Naive thymus-derived CD4-positive, alpha-beta T cell (primary cell): ENCODE results near the gene FBXW5. TPM values are rescaled to one million over a fixed set of nuclear protein-coding genes. Genes with fewer than 3 reads are reported as not detected.

Experiments used
- ATAC-seq: fragments of 150-1000 bp; cut with Tn5 transposase; 2 replicates; pipeline ENCODE4 v1.10.0; 2021; ENCODE audit warnings: mild to moderate bottlenecking, moderate library complexity
- CTCF ChIA-PET: fragments of 350-600 bp; sonication (Branson Sonifier 250); formaldehyde crosslinking; loops from one replicate; lab custom pipeline; 2021; ENCODE audit warnings: antibody characterized with exemption; lab: Charles Lee
- POLR2A ChIA-PET: fragments of 350-600 bp; sonication (Branson Sonifier 250); formaldehyde crosslinking; loops from one replicate; lab custom pipeline; 2021; ENCODE audit warnings: antibody characterized with exemption, inconsistent platforms; lab: Charles Lee
- DNase-seq, 9 donors: peaks; one replicate each; pipeline versions ENCODE4 v3.0.0 to v3.0.0-alpha.2; 2020 to 2022; ENCODE audit warnings: mixed read lengths in 1 of 9
- H3K27ac ChIP-seq: one replicate; pipeline ENCODE4 v1.7.0; 2013; ENCODE audit warnings: mild to moderate bottlenecking, low read depth, low read length, moderate library complexity
- H3K27me3 ChIP-seq, 2 donors: one replicate each; pipeline ENCODE4 v1.7.0; 2013; ENCODE audit warnings: low read length in 2 of 2, mild to moderate bottlenecking in 2 of 2, moderate library complexity in 2 of 2; ENCODE audit not compliant: control insufficient read depth in 2 of 2, insufficient read depth in 2 of 2
- H3K36me3 ChIP-seq, 3 experiments: 1 replicate in 2 of 3; 2 replicates in 1 of 3; pipeline ENCODE4 v1.7.0; 2013; ENCODE audit warnings: low read length in 3 of 3, mild to moderate bottlenecking in 3 of 3, moderate library complexity in 1 of 3; ENCODE audit not compliant: insufficient read depth in 3 of 3, control insufficient read depth in 2 of 3
- H3K4me1 ChIP-seq, 2 donors: one replicate each; pipeline ENCODE4 v1.7.0; 2013; ENCODE audit warnings: low read length in 2 of 2, mild to moderate bottlenecking in 2 of 2, moderate library complexity in 1 of 2; ENCODE audit not compliant: control insufficient read depth in 2 of 2, insufficient read depth in 2 of 2
- H3K4me3 ChIP-seq: 2 replicates; pipeline ENCODE4 v1.7.0; 2013; ENCODE audit warnings: mild to moderate bottlenecking, low read length
- H3K9me3 ChIP-seq, 3 experiments: 1 replicate in 2 of 3; 2 replicates in 1 of 3; pipeline ENCODE4 v1.7.0; 2013; ENCODE audit warnings: low read length in 3 of 3; ENCODE audit not compliant: control insufficient read depth in 2 of 3
- H3K27ac Mint-ChIP-seq, 9 donors: one replicate each; pipeline ENCODE4 v1.8.0; 2020 to 2022; ENCODE audit warnings: mixed read lengths in 9 of 9, mild to moderate bottlenecking in 8 of 9, moderate library complexity in 5 of 9, inconsistent platforms in 2 of 9
- H3K27me3 Mint-ChIP-seq, 5 donors: one replicate each; pipeline ENCODE4 v1.8.0; 2021 to 2022; ENCODE audit warnings: mixed read lengths in 5 of 5, mild to moderate bottlenecking in 1 of 5
- H3K36me3 Mint-ChIP-seq, 5 donors: one replicate each; pipeline ENCODE4 v1.8.0; 2020 to 2022; ENCODE audit warnings: mixed read lengths in 5 of 5, mild to moderate bottlenecking in 3 of 5, inconsistent platforms in 1 of 5
- H3K4me1 Mint-ChIP-seq, 7 donors: one replicate each; pipeline ENCODE4 v1.8.0; 2020 to 2022; ENCODE audit warnings: mixed read lengths in 7 of 7, mild to moderate bottlenecking in 3 of 7, inconsistent platforms in 1 of 7
- H3K4me3 Mint-ChIP-seq, 10 donors: one replicate each; pipeline ENCODE4 v1.8.0; 2020 to 2022; ENCODE audit warnings: mild to moderate bottlenecking in 10 of 10, mixed read lengths in 10 of 10, moderate library complexity in 6 of 10, inconsistent platforms in 2 of 10
- H3K9me3 Mint-ChIP-seq, 11 donors: one replicate each; pipeline ENCODE4 v1.8.0; 2020 to 2022; ENCODE audit warnings: mixed read lengths in 11 of 11, mild to moderate bottlenecking in 4 of 11, inconsistent platforms in 1 of 11, moderate library complexity in 1 of 11
- intact Hi-C, 2 donors: fragments of 100-400 bp; cut with micrococcal nuclease; formaldehyde crosslinking; loops; one replicate each; pipeline ENCODE4 v1.15.1; 2023
- polyA plus RNA-seq, 2 donors: library from polyadenylated mRNA; unstranded; fragments of 300-500 nt; fragmentation: Illumina TruSeq; gene quantifications; one replicate each; pipeline ENCODE4 v1.2.3, GENCODE V29; 2021
- total RNA-seq, 6 experiments: library from RNA in 5 of 6; stranded (reverse) in 5 of 6; gene quantifications; 1 replicate in 5 of 6; 2 replicates in 1 of 6; pipeline ENCODE4 v1.2.3 and lab custom pipeline; 2021 to 2026

Gene FBXW5
- total and polyA plus RNA-seq, 7 experiments from 2014 or later, result 54.3 to 113 (median 94.5) TPM

GRCh38 chr9:136955202-136955942, 10.8 kb upstream of the FBXW5 start:
- Histone ChIP-seq H3K27me3 (no peaks in the 10 kb centered on the region), H3K36me3 (no peaks in the 10 kb centered on the region), H3K27ac (no peak overlapping the region), H3K4me1 (peaks cover 0 to 28% of the 10 kb centered on the region in 2 donors), H3K4me3 (no peak overlapping the region), H3K9me3 (no peaks in the 10 kb centered on the region)
- ATAC-seq (no peak), DNase-seq (no peak)
- intact Hi-C loops, result no loop called here
- H3K36me3 Mint-ChIP-seq, result no peaks in the 10 kb centered on the region
- no peaks in the 10 kb centered on the region for H3K27me3 Mint-ChIP-seq
- POLR2A ChIA-PET, result no interaction called here
- no peak overlapping the region for H3K4me3 Mint-ChIP-seq
- H3K27ac Mint-ChIP-seq, result no peak overlapping the region
- H3K4me1 Mint-ChIP-seq, result peaks cover 0 to 15% (median 4%) of the 10 kb centered on the region in 7 donors
- CTCF ChIA-PET, result no interaction called here
- H3K9me3 Mint-ChIP-seq, result peaks cover 0 to 7% (median 0%) of the 10 kb centered on the region in 11 donors

- H3K27ac Mint-ChIP-seq, result peak overlapping the region in 1 of 9 donors; percentile 7
- peaks cover 0 to 12% (median 0%) of the 10 kb centered on the region in 7 donors for H3K4me1 Mint-ChIP-seq
- no peak overlapping the region for H3K27ac ChIP-seq
- H3K36me3 ChIP-seq, result no peaks in the 10 kb centered on the region
- H3K4me3 ChIP-seq, result no peak overlapping the region
- no peaks in the 10 kb centered on the region for H3K27me3 Mint-ChIP-seq
- DNase-seq (no peak), ATAC-seq (no peak)
- peaks cover 0 to 7% (median 0%) of the 10 kb centered on the region in 11 donors for H3K9me3 Mint-ChIP-seq
- peak overlapping the region in 1 of 10 donors; percentile 25 for H3K4me3 Mint-ChIP-seq
- H3K9me3 ChIP-seq, result no peaks in the 10 kb centered on the region
- intact Hi-C loops, result loop anchor here in 1 of 2 donors (5.0 kb wide), 1 partner anchor 38 kb away; the partner anchor contains the start of gene PAXX
- CTCF ChIA-PET, result interaction anchor here (0.9 kb wide), 1 partner anchor 74 kb away, joined by 3 read pairs; no protein-coding TSS in a partner anchor
- no peaks in the 10 kb centered on the region for H3K27me3 ChIP-seq
- H3K36me3 Mint-ChIP-seq, result no peaks in the 10 kb centered on the region
- POLR2A ChIA-PET, result no interaction called here
- peaks cover 0 to 24% of the 10 kb centered on the region in 2 donors for H3K4me1 ChIP-seq
Observed at GRCh38 chr9:136954270-136955083, 9.9 kb upstream of the FBXW5 start.

- H3K27ac Mint-ChIP-seq, result no peak overlapping the region
- H3K27me3 Mint-ChIP-seq, result no peaks in the 10 kb centered on the region
- peaks cover 0 to 12% (median 0%) of the 10 kb centered on the region in 7 donors for H3K4me1 Mint-ChIP-seq
- Histone ChIP-seq H3K27me3 (no peaks in the 10 kb centered on the region), H3K4me3 (no peak overlapping the region), H3K4me1 (peaks cover 0 to 18% of the 10 kb centered on the region in 2 donors), H3K36me3 (no peaks in the 10 kb centered on the region), H3K27ac (no peak overlapping the region), H3K9me3 (no peaks in the 10 kb centered on the region)
- no peaks in the 10 kb centered on the region for H3K36me3 Mint-ChIP-seq
- ChIA-PET POLR2A (no interaction called here), CTCF (interaction anchor here (0.9 kb wide), 1 partner anchor 75 kb away, joined by 3 read pairs; no protein-coding TSS in a partner anchor)
- DNase-seq (no peak), ATAC-seq (no peak)
- peaks cover 0 to 7% (median 0%) of the 10 kb centered on the region in 11 donors for H3K9me3 Mint-ChIP-seq
- H3K4me3 Mint-ChIP-seq, result no peak overlapping the region
- intact Hi-C loops, result loop anchor here in 1 of 2 donors (5.0 kb wide), 1 partner anchor 38 kb away; the partner anchor contains the start of gene PAXX
Observed at GRCh38 chr9:136953771-136954269, 9.3 kb upstream of the FBXW5 start.

- Mint-ChIP-seq H3K4me3 (no peak overlapping the region), H3K27ac (no peak overlapping the region), H3K4me1 (peaks cover 0 to 11% (median 0%) of the 10 kb centered on the region in 7 donors), H3K27me3 (no peaks in the 10 kb centered on the region), H3K36me3 (no peaks in the 10 kb centered on the region), H3K9me3 (peaks cover 0 to 7% (median 0%) of the 10 kb centered on the region in 11 donors)
- no peak overlapping the region for H3K27ac ChIP-seq
- H3K4me3 ChIP-seq, result no peak overlapping the region
- H3K4me1 ChIP-seq, result peaks cover 0 to 11% of the 10 kb centered on the region in 2 donors
- DNase-seq (peak in 1 of 9 donors; percentile 7), ATAC-seq (no peak)
- ChIA-PET POLR2A (interaction anchor here (0.6 kb wide), 1 partner anchor 106 kb away, joined by 3 read pairs; no protein-coding TSS in a partner anchor), CTCF (interaction anchor here (0.9 kb wide), 1 partner anchor 76 kb away, joined by 3 read pairs; no protein-coding TSS in a partner anchor)
- H3K27me3 ChIP-seq, result no peaks in the 10 kb centered on the region
- intact Hi-C loops, result loop anchor here in 1 of 2 donors (5.0 kb wide), 1 partner anchor 39 kb away; the partner anchor contains the start of gene PAXX
- no peaks in the 10 kb centered on the region for H3K36me3 ChIP-seq
- no peaks in the 10 kb centered on the region for H3K9me3 ChIP-seq
Observed at GRCh38 chr9:136952876-136953770, 8.6 kb upstream of the FBXW5 start.

- Mint-ChIP-seq H3K4me1 (peaks cover 0 to 13% (median 0%) of the 10 kb centered on the region in 7 donors), H3K36me3 (no peaks in the 10 kb centered on the region), H3K27me3 (no peaks in the 10 kb centered on the region), H3K9me3 (peaks cover 0 to 7% (median 0%) of the 10 kb centered on the region in 11 donors), H3K4me3 (no peak overlapping the region), H3K27ac (no peak overlapping the region)
- no peaks in the 10 kb centered on the region for H3K9me3 ChIP-seq
- no peak for ATAC-seq
- H3K4me1 ChIP-seq, result peaks cover 0 to 10% of the 10 kb centered on the region in 2 donors
- DNase-seq, result peak in 1 of 9 donors; percentile 4
- no peak overlapping the region for H3K27ac ChIP-seq
- ChIA-PET CTCF (no interaction called here), POLR2A (interaction anchor here (0.6 kb wide), 1 partner anchor 106 kb away, joined by 3 read pairs; no protein-coding TSS in a partner anchor)
- no peak overlapping the region for H3K4me3 ChIP-seq
- intact Hi-C loops, result loop anchor here in 1 of 2 donors (5.0 kb wide), 1 partner anchor 40 kb away; the partner anchor contains the start of gene PAXX
- H3K27me3 ChIP-seq, result no peaks in the 10 kb centered on the region
- H3K36me3 ChIP-seq, result no peaks in the 10 kb centered on the region
Observed at GRCh38 chr9:136952321-136952850, 7.8 kb upstream of the FBXW5 start.
